HG02938 (cell line): ENCODE data around the gene KRT86.

Experiments
- ATAC-seq: cut with Tn5 transposase; IDR thresholded peaks from one replicate; pipeline ENCODE4 v1.9.1; 2021; ENCODE audit warnings: mild to moderate bottlenecking, moderate library complexity; ENCODE audit not compliant: unreplicated experiment

The KRT86 gene

GRCh38 chr12:52354200-52354599 is 79.8 kb downstream of the KRT86 start:
- no peak for ATAC-seq

GRCh38 chr12:52355176-52355575 is 80.7 kb downstream of the KRT86 start:
- no peak for ATAC-seq

- no peak for ATAC-seq
Measured at GRCh38 chr12:52356031-52356761, 81.8 kb downstream of the KRT86 start.

- ATAC-seq = no peak
Measured at GRCh38 chr12:52356762-52357580, 82.5 kb downstream of the KRT86 start.
